ENCODE results near the gene GAREM2.

DNA sequence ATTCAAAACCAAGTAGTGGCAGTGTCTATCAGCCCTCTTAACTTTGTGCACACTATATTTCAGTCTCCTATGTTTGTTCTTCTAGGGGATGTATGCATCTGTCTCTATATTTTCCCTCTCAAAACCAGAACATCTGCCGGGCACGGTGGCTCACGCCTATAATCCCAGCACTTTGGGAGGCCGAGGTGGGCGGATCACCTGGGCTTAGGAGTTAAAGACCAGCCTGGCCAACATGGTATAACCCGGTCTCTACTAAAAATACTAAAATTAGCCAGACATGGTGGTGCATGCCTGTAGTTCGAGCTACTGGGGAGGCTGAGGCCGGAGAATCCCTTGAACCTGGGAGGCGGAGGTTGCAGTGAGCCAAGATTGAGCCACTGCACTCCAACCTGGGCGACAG is 9.9 kb upstream of the GAREM2 start:
- TF ChIP-seq, protein P1, sequence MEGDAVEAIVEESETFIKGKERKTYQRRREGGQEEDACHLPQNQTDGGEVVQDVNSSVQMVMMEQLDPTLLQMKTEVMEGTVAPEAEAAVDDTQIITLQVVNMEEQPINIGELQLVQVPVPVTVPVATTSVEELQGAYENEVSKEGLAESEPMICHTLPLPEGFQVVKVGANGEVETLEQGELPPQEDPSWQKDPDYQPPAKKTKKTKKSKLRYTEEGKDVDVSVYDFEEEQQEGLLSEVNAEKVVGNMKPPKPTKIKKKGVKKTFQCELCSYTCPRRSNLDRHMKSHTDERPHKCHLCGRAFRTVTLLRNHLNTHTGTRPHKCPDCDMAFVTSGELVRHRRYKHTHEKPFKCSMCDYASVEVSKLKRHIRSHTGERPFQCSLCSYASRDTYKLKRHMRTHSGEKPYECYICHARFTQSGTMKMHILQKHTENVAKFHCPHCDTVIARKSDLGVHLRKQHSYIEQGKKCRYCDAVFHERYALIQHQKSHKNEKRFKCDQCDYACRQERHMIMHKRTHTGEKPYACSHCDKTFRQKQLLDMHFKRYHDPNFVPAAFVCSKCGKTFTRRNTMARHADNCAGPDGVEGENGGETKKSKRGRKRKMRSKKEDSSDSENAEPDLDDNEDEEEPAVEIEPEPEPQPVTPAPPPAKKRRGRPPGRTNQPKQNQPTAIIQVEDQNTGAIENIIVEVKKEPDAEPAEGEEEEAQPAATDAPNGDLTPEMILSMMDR (IDR thresholded peaks at IDR 0.05; ENCODE audit: low read depth, low read length, missing input control), result no peak
- TF ChIP-seq EGR1 (IDR thresholded peaks at IDR 0.05; ENCODE audit: low read depth in 2 of 2) (no peak), YY1 (IDR thresholded peaks at IDR 0.05) (no peak), FOXA1 (IDR thresholded peaks at IDR 0.05) (no peak), SP1 (IDR thresholded peaks at IDR 0.05) (no peak), HNF4A (conservative IDR thresholded peaks at IDR 0.05) (no peak), RAD21 (IDR thresholded peaks at IDR 0.05) (no peak)
- TF ChIP-seq, protein P2, sequence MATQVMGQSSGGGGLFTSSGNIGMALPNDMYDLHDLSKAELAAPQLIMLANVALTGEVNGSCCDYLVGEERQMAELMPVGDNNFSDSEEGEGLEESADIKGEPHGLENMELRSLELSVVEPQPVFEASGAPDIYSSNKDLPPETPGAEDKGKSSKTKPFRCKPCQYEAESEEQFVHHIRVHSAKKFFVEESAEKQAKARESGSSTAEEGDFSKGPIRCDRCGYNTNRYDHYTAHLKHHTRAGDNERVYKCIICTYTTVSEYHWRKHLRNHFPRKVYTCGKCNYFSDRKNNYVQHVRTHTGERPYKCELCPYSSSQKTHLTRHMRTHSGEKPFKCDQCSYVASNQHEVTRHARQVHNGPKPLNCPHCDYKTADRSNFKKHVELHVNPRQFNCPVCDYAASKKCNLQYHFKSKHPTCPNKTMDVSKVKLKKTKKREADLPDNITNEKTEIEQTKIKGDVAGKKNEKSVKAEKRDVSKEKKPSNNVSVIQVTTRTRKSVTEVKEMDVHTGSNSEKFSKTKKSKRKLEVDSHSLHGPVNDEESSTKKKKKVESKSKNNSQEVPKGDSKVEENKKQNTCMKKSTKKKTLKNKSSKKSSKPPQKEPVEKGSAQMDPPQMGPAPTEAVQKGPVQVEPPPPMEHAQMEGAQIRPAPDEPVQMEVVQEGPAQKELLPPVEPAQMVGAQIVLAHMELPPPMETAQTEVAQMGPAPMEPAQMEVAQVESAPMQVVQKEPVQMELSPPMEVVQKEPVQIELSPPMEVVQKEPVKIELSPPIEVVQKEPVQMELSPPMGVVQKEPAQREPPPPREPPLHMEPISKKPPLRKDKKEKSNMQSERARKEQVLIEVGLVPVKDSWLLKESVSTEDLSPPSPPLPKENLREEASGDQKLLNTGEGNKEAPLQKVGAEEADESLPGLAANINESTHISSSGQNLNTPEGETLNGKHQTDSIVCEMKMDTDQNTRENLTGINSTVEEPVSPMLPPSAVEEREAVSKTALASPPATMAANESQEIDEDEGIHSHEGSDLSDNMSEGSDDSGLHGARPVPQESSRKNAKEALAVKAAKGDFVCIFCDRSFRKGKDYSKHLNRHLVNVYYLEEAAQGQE (IDR thresholded peaks at IDR 0.05), result no peak
- TF ChIP-seq, protein P3, sequence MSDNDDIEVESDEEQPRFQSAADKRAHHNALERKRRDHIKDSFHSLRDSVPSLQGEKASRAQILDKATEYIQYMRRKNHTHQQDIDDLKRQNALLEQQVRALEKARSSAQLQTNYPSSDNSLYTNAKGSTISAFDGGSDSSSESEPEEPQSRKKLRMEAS (IDR thresholded peaks at IDR 0.05), result no peak
- TF ChIP-seq, protein P4, sequence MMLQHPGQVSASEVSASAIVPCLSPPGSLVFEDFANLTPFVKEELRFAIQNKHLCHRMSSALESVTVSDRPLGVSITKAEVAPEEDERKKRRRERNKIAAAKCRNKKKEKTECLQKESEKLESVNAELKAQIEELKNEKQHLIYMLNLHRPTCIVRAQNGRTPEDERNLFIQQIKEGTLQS (IDR thresholded peaks at IDR 0.05), result no peak
